DOHH2 (cell line): ENCODE results near the gene PIKFYVE.
"Not testable (repeated sequence)": the region's sequence is repeated elsewhere in the genome, so short reads cannot be mapped to it uniquely, and the experiment has no call there.

ENCODE experiments used
- H3F3A ChIP-seq: fragments of 200-600 bp; sonication (generic), shearing (Covaris generic); 2 replicates; pipeline ENCODE4 v1.6.0; 2016; ENCODE audit warnings: antibody characterized with exemption, mild to moderate bottlenecking; ENCODE audit not compliant: control insufficient read depth, insufficient read depth
- H3K27ac ChIP-seq: fragments of 200-600 bp; sonication (generic); 2 replicates; pipeline ENCODE4 v1.5.1; 2014; ENCODE audit warnings: low read depth, mild to moderate bottlenecking, low read length, moderate library complexity
- H3K27me3 ChIP-seq: fragments of 200-600 bp; sonication (generic); 2 replicates; pipeline ENCODE4 v1.6.1; 2014; ENCODE audit warnings: mild to moderate bottlenecking, low read length, mixed read lengths; ENCODE audit not compliant: control insufficient read depth
- H3K36me3 ChIP-seq: fragments of 200-600 bp; sonication (generic); 2 replicates; pipeline ENCODE4 v1.6.1; 2014; ENCODE audit warnings: mild to moderate bottlenecking, low read length, moderate library complexity, mixed read lengths; ENCODE audit not compliant: control insufficient read depth
- H3K4me1 ChIP-seq: fragments of 200-600 bp; sonication (generic); 2 replicates; pipeline ENCODE4 v1.6.1; 2014; ENCODE audit warnings: mild to moderate bottlenecking, low read length, mixed read lengths; ENCODE audit not compliant: control insufficient read depth
- H3K4me2 ChIP-seq: fragments of 200-600 bp; sonication (generic); 2 replicates; pipeline ENCODE4 v1.6.0; 2014; ENCODE audit warnings: mild to moderate bottlenecking, low read length, moderate library complexity
- H3K4me3 ChIP-seq: fragments of 200-600 bp; sonication (generic); 2 replicates; pipeline ENCODE4 v1.5.1; 2014; ENCODE audit warnings: mild to moderate bottlenecking, low read length, mixed read lengths
- H3K79me2 ChIP-seq: fragments of 200-600 bp; sonication (generic); 2 replicates; pipeline ENCODE4 v1.6.1; 2014; ENCODE audit warnings: mild to moderate bottlenecking, low read length, mixed read lengths; ENCODE audit not compliant: control insufficient read depth
- H3K9me2 ChIP-seq: fragments of 200-600 bp; sonication (generic); replicated peaks from 2 replicates; pipeline ENCODE4 v1.6.1; 2014; ENCODE audit warnings: mild to moderate bottlenecking, low read length, mixed read lengths; ENCODE audit not compliant: control insufficient read depth
- H3K9me3 ChIP-seq: fragments of 200-600 bp; sonication (generic); 2 replicates; pipeline ENCODE4 v1.6.1; 2014; ENCODE audit warnings: antibody characterized with exemption, low read length, mixed read lengths; ENCODE audit not compliant: control insufficient read depth, insufficient read depth
- H4K20me1 ChIP-seq: fragments of 200-600 bp; sonication (generic); 2 replicates; pipeline ENCODE4 v1.6.0; 2014; ENCODE audit warnings: low read depth, mild to moderate bottlenecking, antibody characterized with exemption, low read length, moderate library complexity; ENCODE audit not compliant: control insufficient read depth, insufficient read depth
- CTCF ChIP-seq: fragments of 200-600 bp; sonication (generic); IDR thresholded peaks from one replicate; pipeline ENCODE4 v1.5.1; 2014; ENCODE audit warnings: antibody characterized with exemption, mild to moderate bottlenecking, low read depth, low read length; ENCODE audit not compliant: poor library complexity, severe bottlenecking
- EZH2phosphoT487 ChIP-seq: fragments of 200-600 bp; sonication (generic); IDR thresholded peaks from 2 replicates; pipeline ENCODE4 v1.6.1; 2017; ENCODE audit warnings: borderline replicate concordance, mild to moderate bottlenecking, antibody characterized with exemption, low read length, moderate library complexity, mixed read lengths

Gene PIKFYVE, protein sequence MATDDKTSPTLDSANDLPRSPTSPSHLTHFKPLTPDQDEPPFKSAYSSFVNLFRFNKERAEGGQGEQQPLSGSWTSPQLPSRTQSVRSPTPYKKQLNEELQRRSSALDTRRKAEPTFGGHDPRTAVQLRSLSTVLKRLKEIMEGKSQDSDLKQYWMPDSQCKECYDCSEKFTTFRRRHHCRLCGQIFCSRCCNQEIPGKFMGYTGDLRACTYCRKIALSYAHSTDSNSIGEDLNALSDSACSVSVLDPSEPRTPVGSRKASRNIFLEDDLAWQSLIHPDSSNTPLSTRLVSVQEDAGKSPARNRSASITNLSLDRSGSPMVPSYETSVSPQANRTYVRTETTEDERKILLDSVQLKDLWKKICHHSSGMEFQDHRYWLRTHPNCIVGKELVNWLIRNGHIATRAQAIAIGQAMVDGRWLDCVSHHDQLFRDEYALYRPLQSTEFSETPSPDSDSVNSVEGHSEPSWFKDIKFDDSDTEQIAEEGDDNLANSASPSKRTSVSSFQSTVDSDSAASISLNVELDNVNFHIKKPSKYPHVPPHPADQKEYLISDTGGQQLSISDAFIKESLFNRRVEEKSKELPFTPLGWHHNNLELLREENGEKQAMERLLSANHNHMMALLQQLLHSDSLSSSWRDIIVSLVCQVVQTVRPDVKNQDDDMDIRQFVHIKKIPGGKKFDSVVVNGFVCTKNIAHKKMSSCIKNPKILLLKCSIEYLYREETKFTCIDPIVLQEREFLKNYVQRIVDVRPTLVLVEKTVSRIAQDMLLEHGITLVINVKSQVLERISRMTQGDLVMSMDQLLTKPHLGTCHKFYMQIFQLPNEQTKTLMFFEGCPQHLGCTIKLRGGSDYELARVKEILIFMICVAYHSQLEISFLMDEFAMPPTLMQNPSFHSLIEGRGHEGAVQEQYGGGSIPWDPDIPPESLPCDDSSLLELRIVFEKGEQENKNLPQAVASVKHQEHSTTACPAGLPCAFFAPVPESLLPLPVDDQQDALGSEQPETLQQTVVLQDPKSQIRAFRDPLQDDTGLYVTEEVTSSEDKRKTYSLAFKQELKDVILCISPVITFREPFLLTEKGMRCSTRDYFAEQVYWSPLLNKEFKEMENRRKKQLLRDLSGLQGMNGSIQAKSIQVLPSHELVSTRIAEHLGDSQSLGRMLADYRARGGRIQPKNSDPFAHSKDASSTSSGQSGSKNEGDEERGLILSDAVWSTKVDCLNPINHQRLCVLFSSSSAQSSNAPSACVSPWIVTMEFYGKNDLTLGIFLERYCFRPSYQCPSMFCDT (N-terminal part only)

DNA sequence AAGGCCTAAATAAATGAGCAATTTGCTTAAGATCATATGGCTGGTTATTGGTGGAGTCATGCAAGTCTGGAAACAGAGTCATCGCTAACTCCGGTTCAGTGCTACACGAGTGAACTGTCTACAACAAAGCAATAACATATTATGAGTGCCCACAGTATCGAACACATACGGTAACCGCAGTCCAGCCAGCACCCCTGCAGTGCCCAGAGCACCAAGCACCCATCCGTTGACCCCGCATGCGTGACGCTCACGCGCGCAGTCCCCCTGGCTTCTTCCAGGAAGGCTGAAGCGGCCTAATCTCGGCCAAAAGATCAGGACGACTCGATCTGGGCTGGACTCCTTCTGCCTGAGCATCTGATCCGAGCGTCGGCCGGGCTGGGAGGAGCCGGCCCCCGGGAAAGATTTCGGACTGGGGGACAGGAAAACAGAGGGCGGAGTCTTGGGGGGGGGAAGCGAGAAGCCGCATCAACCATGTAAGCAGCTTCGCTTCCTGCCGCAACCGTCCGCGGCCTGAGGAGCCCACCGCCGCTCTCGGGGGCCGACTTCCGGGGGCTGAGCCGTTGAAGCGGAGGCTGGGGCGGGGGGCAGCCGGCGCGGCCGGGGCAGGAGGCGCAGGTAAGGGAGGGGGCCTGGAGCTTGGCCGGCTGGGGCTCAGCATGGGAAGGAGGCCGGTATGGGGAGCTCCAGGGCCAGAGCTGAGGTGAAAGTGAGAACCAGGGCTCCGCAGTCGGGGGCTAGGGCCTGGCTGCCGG is at the start of gene PIKFYVE:
TSS of gene PIKFYVE (plus strand) at position 455 of the 752 bp plus-strand sequence. CDS start 5,265 bp downstream, outside the sequence.
- Histone ChIP-seq H3K9me3 (0 out of 2 replicates have a peak, but pooled peaks cover 6% of the 10 kb centered on the region), H3K79me2 (peaks cover 51% of the 10 kb centered on the region), H3K9me2 (no peaks in the 10 kb centered on the region), H3K36me3 (peaks cover 7% of the 10 kb centered on the region), H4K20me1 (peaks cover 13% of the 10 kb centered on the region; the same call in 1 of the 2 replicates), H3K4me1 (peaks cover 38% of the 10 kb centered on the region), H3K27ac (peak within 1 kb of the TSS; percentile 89), H3K4me2 (peak within 1 kb of the TSS; percentile 89), H3K4me3 (peak within 1 kb of the TSS; percentile 86), H3F3A (peaks cover 16% of the 10 kb centered on the region), H3K27me3 (no peaks in the 10 kb centered on the region)
- no peak for TF ChIP-seq CTCF
- TF ChIP-seq EZH2phosphoT487, result no peak

DNA sequence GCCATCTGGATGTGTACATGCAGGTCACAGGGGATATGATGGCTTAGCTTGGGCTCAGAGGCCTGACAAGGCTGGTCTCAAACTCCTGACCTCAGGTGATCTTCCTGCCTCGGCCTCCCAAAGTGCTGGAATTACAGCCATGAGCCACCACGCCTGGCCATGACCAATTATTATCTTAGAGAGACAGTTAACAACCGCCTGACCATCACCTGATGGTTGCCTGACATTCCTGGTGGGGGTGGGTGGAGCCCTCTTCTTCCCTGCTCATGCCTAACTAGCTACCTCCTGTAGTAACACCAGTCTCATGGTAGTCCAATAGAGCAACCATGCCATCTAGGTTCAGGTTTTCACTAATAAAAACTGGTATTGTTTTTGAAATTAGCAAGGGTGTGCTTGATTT is 44.2 kb upstream of the PIKFYVE start:
- H3K4me3 ChIP-seq, H3K79me2 ChIP-seq, H3K9me2 ChIP-seq, H3K27me3 ChIP-seq, H3K36me3 ChIP-seq, H3K9me3 ChIP-seq, H3K27ac ChIP-seq, H3K4me1 ChIP-seq, H4K20me1 ChIP-seq, H3F3A ChIP-seq, H3K4me2 ChIP-seq: not testable (repeated sequence)

- Histone ChIP-seq H3F3A (no peaks in the 10 kb centered on the region), H3K79me2 (no peaks in the 10 kb centered on the region), H3K27me3 (no peaks in the 10 kb centered on the region), H3K9me3 (no peaks in the 10 kb centered on the region; the same call in 1 of the 2 replicates), H3K27ac (no peak overlapping the region), H3K4me2 (no peak overlapping the region), H4K20me1 (no peaks in the 10 kb centered on the region), H3K9me2 (no peaks in the 10 kb centered on the region), H3K4me1 (no peaks in the 10 kb centered on the region), H3K4me3 (no peak overlapping the region), H3K36me3 (no peaks in the 10 kb centered on the region)
- TF ChIP-seq CTCF, result no peak
- TF ChIP-seq EZH2phosphoT487, result no peak
These were observed 43.7 kb upstream of the PIKFYVE start for GRCh38 chr2:208222351-208222750.
